NT2/D1 (cell line): Measurements from ENCODE around the gene NFIX.

Experiments used
- DNase-seq: peaks from one replicate; pipeline ENCODE4 v3.0.0-alpha.2; 2011; ENCODE audit warnings: low read depth, low spot score
- H3K27me3 ChIP-seq: 2 replicates; pipeline ENCODE4 v1.6.0; 2011; ENCODE audit warnings: mild to moderate bottlenecking; ENCODE audit not compliant: insufficient read length, insufficient read depth
- H3K36me3 ChIP-seq: 2 replicates; pipeline ENCODE4 v1.6.1; 2011; ENCODE audit warnings: mild to moderate bottlenecking, low read length, mixed read lengths; ENCODE audit not compliant: insufficient read depth, insufficient read length
- H3K4me1 ChIP-seq: 2 replicates; pipeline ENCODE4 v1.5.1; 2011; ENCODE audit not compliant: insufficient read depth, insufficient read length
- H3K4me3 ChIP-seq: 2 replicates; pipeline ENCODE4 v1.5.1; 2011; ENCODE audit warnings: low read depth; ENCODE audit not compliant: insufficient read length
- H3K9ac ChIP-seq: 2 replicates; pipeline ENCODE4 v1.6.0; 2011; ENCODE audit warnings: low read depth; ENCODE audit not compliant: insufficient read length
- H3K9me3 ChIP-seq: 2 replicates; pipeline ENCODE4 v1.5.1; 2011; ENCODE audit warnings: mild to moderate bottlenecking, low read length; ENCODE audit not compliant: insufficient read depth
- SUZ12 ChIP-seq: IDR thresholded peaks from 2 replicates; pipeline ENCODE4 v1.6.1; 2011; ENCODE audit not compliant: insufficient read length, insufficient read depth; ENCODE audit errors: extremely low read depth
- YY1 ChIP-seq: IDR thresholded peaks from 2 replicates; pipeline ENCODE4 v1.6.1; 2011; ENCODE audit not compliant: insufficient read length, insufficient read depth
- ZNF274 ChIP-seq: IDR thresholded peaks from 2 replicates; pipeline ENCODE4 v1.6.1; 2011; ENCODE audit warnings: mild to moderate bottlenecking, low read depth, low read length

The NFIX gene

DNA sequence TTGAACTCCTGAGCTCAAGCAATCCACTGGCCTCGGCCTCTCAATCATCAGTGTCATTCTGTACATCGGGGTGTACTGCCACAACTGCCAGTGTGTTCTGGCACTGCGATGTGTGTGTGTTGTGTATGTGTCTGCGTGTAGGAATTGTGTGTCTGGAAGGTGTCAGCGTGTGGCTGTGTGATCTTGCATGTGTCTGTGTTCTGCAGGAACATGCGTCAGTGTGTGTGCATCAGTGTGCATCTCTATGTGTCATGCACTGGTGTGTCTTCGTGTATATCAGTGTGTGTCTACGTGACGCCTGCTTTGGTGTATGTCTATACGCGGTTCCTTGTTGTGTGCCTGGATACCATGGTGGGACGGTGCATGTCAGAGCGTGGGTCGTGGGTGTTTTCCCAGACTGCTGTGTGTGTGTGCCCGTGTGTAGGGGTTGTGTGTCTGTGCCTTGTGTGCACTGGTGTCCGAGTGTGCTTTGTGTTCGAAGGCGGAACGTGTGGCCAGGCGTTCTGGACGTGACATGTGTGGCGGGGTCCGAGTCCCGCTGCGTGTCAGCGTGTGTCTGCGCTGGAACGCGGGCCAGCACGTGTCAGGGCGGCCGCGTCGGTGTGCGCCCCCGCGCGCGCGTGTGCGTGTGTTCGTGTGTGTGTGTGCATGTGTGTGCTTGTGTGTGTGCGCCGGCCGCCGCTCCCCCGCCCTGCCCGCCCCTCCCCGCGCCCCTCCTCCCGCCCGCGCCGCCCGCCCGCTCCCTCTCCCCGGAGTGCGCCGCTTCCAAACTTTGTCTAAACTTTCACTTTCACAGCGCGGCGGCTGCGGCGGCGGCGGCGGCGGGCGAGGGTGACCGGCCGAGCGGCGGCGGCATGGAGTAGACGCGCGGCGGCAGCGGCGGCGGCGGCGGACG lies at the start of gene NFIX:
Gene NFIX, plus strand, starts transcription at position 775 of the 895 bp plus-strand sequence. CDS start 363 bp downstream, outside the sequence.
- peaks cover 11% of the 10 kb centered on the region for H3K4me1 ChIP-seq
- H3K27me3 ChIP-seq = peaks cover 78% of the 10 kb centered on the region
- peak; percentile 64 for TF ChIP-seq SUZ12
- no peak for TF ChIP-seq ZNF274
- H3K4me3 ChIP-seq = peak within 1 kb of the TSS; percentile 36
- no peak for DNase-seq
- H3K9ac ChIP-seq = peak within 1 kb of the TSS; percentile 64
- H3K36me3 ChIP-seq = no peaks in the 10 kb centered on the region
- H3K9me3 ChIP-seq = no peaks in the 10 kb centered on the region

DNA sequence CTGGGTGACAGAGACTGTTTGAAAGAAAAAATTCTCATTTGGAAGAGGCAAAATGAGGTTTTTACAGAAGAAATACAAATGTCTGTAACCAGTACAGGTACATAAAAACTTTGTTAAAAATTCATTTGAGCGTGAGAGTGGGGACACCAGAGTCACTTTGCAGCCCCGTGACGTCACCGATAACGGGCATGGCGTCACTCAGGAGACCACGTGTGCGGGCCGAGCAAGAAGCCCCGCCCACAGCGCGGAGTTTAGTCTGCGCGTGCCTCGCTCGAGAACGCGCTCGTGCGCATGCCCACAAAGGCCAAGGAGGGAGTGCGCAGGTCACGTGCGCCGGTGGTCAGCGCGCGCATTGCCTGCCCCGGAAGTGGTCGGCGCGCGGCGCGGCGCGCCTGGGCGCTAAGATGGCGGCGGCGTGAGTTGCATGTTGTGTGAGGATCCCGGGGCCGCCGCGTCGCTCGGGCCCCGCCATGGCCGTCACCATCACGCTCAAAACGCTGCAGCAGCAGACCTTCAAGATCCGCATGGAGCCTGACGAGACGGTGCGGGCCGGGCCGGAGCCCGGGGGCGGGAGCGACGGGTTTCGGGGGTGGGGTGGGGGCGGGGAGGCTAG lies 49.7 kb upstream of the NFIX start, which contains the start of gene RAD23A:
Gene RAD23A, plus strand, starts transcription at position 384 of the 613 bp plus-strand sequence. Its CDS starts 87 bp downstream, at position 471.
- Histone ChIP-seq H3K9me3 (no peaks in the 10 kb centered on the region), H3K27me3 (no peaks in the 10 kb centered on the region), H3K9ac (peak within 1 kb of the TSS; percentile 92), H3K36me3 (peaks cover 79% of the 10 kb centered on the region), H3K4me1 (peaks cover 14% of the 10 kb centered on the region), H3K4me3 (peak within 1 kb of the TSS; percentile 81)
- peak; percentile 98 for DNase-seq
- TF ChIP-seq SUZ12 = no peak
- TF ChIP-seq YY1 = peak; percentile 92
- TF ChIP-seq ZNF274 = no peak

DNA sequence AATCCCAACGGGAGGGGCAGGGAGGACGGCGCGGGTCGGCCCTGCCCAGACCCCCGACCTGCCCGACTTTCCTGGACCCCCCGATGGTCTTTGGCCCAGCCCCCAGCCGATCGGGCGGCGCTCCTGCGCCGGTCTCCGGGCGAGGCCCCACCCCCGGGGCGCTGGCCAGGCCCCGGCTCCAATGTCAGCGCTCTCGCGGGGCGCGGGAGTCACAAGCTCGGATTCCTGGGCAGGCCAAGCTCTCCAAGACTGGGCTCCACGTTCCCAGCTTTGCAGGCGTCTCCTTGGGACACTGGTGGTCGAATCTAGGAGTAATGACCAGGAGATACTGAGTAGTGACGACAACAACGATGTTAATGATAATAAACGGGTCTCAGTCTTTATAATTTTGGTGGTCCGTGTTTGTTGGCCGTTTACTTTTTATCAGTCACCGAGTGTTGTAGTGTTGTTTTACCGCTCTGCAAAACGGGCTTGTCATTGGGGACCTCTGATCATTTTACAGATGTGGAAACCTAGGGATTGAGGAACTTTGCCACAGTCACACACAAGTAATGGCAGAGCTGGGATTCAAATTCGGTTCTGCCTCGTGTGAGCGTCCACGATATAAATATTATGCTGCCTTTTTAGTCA lies 49.1 kb upstream of the NFIX start:
- TF ChIP-seq YY1 (no peak), SUZ12 (no peak), ZNF274 (no peak)
- peaks cover 12% of the 10 kb centered on the region for H3K4me1 ChIP-seq
- peak; percentile 77 for DNase-seq
- H3K9ac ChIP-seq = peak overlapping the region; percentile 92
- H3K36me3 ChIP-seq = peaks cover 79% of the 10 kb centered on the region
- peak overlapping the region; percentile 81 for H3K4me3 ChIP-seq
- no peaks in the 10 kb centered on the region for H3K9me3 ChIP-seq
- H3K27me3 ChIP-seq = no peaks in the 10 kb centered on the region

DNA sequence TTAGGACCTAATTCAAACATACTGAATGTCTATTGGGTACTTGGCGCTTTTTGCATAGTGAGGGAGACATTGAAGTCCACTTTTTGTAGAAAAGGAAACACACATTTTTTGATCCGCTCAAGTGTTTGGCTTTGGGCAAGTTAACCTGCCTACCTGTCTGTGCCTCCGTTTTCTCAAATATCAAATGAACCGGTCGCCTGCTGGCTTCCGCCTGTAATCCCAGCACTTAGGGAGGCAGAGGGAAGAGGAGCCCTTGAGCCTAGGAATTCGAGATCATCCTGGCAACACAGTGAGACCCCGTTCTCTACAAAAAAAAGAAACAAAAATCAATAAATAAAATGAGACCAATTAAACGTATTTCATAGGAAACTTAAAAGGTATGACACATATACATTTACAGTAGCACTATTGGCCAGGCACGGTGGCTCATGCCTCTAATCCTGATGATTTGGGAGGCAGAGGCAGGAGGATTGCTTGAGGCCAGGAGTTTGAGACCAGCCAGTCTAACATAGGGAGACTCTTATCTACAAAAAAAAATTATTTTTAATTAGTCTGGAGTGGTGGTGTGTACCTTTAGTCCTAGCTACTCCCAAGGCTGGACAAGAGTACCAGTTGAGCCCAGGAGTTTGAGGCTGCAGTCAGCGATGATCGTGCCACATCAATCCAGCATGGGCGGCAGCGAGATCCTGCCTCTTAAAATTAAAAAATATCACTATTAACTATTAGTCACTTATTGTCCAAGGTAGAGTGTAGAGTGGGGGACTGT lies 48.4 kb upstream of the NFIX start:
- Histone ChIP-seq H3K9ac (peak overlapping the region; percentile 92), H3K4me3 (peak overlapping the region; percentile 81), H3K27me3 (no peaks in the 10 kb centered on the region), H3K36me3 (peaks cover 77% of the 10 kb centered on the region), H3K4me1 (peaks cover 14% of the 10 kb centered on the region), H3K9me3 (no peaks in the 10 kb centered on the region)
- TF ChIP-seq SUZ12 (no peak), ZNF274 (no peak), YY1 (no peak)
- DNase-seq = no peak

DNA sequence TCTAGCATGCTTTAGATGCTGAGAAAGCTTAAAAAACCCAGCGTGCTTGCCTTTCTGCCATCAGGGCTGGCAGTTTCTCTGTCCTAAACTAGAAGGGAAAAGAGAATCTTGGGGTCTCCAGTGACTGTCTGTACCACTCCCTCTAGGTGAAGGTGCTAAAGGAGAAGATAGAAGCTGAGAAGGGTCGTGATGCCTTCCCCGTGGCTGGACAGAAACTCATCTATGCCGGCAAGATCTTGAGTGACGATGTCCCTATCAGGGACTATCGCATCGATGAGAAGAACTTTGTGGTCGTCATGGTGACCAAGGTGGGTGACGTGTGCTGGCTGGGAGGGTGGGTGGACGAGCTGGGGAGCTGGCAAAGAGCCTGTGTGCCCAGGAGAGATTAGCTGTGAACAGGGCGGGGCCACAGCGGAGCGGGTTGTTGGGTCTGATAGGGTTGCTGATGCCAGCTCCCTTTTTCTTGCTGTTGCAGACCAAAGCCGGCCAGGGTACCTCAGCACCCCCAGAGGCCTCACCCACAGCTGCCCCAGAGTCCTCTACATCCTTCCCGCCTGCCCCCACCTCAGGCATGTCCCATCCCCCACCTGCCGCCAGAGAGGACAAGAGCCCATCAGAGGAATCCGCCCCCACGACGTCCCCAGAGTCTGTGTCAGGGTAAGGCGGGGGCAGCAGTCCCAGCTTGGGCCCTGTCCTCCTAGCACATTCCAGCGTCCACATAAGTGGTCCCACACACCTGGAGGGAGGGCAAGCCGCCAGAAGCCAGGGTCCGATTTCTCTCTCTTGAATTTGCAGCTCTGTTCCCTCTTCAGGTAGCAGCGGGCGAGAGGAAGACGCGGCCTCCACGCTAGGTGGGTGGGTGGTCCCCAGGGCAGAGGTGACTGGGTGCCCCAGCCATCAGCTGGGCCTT lies 47.3 kb upstream of the NFIX start:
- no peaks in the 10 kb centered on the region for H3K27me3 ChIP-seq
- peaks cover 14% of the 10 kb centered on the region for H3K4me1 ChIP-seq
- no peak for TF ChIP-seq SUZ12
- TF ChIP-seq ZNF274 = no peak
- H3K9ac ChIP-seq = peak overlapping the region; percentile 70
- H3K4me3 ChIP-seq = no peak overlapping the region
- peaks cover 79% of the 10 kb centered on the region for H3K36me3 ChIP-seq
- DNase-seq = no peak
- H3K9me3 ChIP-seq = no peaks in the 10 kb centered on the region
